Measurements from ENCODE around the gene POLR1C. TPM values are rescaled to one million over a fixed set of nuclear protein-coding genes. Genes with fewer than 3 reads are reported as not detected.
"Not testable (repeated sequence)": the region's sequence is repeated elsewhere in the genome, so short reads cannot be mapped to it uniquely, and the experiment has no call there.

Gene POLR1C
- total RNA-seq, 1 donor from 2014 or later: 33.0 TPM

- no peak for ATAC-seq
Observed at GRCh38 chr6:43493230-43493629, 23.7 kb upstream of the POLR1C start.

DNA sequence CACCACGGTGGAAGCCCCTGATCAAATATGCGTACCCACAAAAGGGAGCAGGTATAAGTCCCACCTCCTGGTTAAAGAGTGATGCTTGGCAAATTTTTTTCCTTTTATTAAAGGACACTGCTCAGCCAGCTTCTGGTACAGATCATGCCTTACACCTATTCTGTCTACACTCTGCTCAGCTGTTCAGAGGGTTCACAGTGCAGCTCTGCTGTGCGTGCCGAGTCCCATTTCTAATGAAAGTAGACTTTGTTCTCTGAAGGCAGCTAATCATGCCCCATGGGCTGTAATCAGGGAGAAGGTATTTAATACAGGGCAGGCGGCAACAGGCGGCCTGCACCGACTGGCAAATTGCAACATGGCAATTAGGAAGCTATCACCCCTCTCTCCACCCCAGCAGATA is 23.1 kb upstream of the POLR1C start:
- ATAC-seq: no peak

GRCh38 chr6:43494321-43494720 is 22.6 kb upstream of the POLR1C start:
- no peak for ATAC-seq

DNA sequence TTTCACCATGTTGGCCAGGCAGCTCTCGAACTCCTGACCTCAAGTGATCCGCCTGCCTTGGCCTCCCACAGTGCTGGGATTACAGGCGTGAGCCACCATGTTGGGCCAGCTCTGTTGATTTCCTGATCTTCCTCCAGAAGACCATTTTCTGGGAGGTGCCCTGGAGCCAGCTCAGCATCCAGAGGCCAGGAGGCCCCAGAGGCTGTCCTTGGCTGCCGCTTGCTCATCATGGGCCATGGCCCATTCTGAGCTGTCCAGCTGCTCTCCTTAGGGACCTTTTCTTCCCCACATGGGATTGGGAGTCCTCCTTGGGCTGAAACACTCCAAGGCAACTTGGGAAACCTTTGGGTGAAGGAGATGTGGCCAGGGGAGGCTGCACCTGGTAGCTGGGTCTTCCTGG is 22.1 kb upstream of the POLR1C start:
- ATAC-seq: no peak

- no peak for ATAC-seq
Observed at GRCh38 chr6:43495409-43495941, 21.4 kb upstream of the POLR1C start.

DNA sequence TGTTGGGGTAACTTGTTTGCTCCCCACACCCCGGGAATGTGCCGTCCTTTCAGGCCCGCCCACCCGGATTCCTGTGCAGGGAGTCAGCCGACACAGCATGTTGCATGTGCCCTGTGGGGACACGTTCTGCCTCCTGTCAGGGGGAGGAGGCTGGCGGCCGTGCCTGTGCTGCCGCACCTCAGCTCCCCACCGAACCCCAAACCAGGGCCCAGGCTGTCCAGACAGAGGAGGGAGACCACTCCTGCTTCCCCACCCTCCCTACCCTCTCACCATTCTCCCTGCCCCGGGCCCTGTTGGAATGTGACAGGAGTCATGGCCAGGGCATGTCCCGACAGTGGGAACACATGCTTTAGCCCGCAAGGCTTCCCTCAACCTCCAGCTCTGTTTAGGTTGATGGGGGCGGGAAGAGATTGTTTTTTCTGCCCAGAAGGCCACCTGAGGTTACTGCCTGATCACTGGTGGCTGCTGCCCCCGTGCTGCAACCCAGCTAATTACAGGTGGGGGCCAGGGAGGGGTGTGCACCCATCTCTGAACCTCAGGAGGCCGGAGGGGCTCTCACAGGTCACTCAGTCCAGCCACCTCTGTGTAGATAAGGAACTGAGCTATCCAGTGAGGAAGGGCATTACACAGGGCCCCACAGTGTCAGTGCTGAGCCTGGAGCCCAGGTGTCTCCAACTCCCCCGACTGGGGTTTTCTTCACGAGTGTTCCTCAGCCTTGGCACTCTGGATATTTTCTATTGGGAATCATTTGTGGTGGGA is 20.3 kb upstream of the POLR1C start:
- peak; percentile 70 for ATAC-seq

DNA sequence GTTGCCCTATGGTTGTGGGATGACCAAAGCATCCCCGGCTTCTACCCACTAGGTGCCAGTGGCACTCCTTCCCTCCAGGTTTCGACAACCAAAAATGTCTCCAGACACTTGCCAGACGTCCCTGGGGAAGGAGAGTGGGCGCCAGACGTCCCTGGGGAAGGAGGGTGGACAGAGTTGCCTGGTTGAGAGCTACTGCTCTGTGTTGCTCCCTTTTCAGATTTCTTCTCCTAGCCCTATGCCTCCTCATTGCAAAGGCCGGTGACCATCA is 19.8 kb upstream of the POLR1C start:
- ATAC-seq: no peak

DNA sequence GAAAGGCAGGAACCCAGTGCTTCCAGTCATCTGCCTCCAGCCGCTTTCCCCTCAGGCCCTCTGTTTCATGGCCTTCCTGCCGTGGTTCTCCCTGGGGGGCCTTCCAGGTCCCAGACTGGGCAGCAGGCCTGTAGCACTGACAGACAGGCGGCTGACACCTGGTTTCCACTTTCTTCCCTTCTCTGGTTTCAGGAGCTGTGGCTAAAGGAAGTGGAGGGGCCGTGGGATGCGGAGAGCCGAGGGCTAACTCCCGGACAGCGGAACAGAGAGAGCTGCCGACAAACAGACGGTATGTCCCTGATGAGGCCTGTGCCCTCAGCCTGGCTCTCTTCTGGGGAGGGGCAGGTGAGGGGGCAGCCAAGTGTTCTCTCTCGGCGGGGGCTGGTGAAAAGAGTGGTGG is 19.2 kb upstream of the POLR1C start:
- no peak for ATAC-seq

DNA sequence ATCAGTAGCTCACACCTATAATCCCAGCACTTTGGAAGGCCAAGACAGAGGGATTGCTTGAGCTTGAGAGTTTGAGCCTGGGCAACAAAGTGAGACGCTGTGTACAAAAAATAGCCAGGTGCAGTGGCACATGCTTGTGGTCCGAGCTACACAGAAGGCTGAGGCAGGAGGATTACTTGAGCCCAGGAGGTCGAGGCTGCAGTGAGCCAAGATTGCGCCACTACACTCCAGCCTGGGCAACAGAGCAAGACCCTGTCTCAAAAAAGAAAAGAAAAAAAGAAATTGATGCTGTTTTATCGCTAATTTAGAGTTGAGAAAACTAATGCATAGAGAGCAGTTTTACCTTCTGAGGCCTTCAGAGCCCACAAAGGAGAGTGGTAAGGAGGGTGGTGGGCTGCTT is 18.6 kb upstream of the POLR1C start:
- not testable (repeated sequence) for ATAC-seq

- ATAC-seq: no peak
Observed at GRCh38 chr6:43499028-43499815, 17.7 kb upstream of the POLR1C start.

- ATAC-seq: no peak
Observed at GRCh38 chr6:43500921-43501320, 16.0 kb upstream of the POLR1C start.

- no peak for ATAC-seq
Observed at GRCh38 chr6:43502666-43503065, 14.2 kb upstream of the POLR1C start.

- ATAC-seq: no peak
Observed at GRCh38 chr6:43503443-43503842, 13.4 kb upstream of the POLR1C start.

DNA sequence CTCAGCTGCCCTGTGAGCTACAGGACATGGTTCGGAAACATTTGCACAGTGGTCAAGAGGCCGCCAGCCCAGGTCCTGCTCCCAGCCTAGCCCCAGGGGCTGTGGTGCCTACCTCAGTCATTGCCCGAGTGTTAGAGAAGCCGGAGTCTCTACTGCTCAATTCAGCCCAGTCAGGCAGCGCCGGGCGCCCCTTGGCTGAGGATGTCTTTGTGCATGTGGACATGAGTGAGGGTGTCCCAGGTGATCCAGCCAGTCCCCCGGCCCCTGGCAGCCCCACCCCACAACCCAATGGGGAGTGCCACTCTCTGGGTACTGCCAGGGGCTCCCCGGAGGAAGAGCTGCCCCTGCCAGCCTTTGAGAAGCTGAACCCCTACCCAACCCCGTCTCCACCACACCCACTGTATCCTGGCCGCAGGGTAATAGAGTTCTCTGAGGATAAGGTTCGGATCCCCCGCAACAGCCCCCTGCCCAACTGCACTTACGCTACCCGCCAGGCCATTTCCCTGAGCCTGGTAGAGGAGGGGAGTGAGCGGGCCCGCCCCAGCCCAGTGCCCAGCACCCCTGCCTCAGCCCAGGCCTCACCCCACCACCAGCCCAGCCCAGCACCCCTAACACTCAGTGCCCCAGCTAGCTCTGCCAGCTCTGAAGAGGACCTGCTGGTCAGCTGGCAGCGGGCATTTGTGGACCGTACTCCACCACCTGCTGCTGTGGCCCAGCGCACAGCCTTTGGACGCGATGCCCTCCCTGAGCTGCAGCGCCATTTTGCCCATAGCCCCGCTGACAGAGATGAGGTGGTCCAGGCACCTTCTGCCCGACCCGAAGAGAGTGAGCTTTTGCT is 11.9 kb upstream of the POLR1C start:
- no peak for ATAC-seq

DNA sequence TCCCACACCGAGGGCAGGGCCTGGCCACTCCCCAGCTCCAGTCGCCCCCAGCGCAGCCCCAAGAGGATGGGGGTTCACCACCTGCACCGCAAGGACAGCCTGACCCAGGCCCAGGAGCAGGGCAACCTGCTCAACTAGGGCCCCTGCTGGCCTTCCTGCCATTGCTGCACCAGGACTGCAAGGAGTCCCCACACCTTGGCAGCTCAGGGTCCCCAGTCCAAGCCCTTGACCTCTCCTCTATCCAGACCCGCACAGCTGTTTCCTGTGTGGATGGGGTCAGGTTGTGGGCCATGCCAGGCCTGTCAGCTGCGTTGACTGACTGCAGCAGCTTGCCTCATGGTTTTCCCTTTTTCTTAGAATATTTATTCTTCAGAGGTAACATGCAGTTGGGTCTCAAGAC is 11.2 kb upstream of the POLR1C start:
- no peak for ATAC-seq

DNA sequence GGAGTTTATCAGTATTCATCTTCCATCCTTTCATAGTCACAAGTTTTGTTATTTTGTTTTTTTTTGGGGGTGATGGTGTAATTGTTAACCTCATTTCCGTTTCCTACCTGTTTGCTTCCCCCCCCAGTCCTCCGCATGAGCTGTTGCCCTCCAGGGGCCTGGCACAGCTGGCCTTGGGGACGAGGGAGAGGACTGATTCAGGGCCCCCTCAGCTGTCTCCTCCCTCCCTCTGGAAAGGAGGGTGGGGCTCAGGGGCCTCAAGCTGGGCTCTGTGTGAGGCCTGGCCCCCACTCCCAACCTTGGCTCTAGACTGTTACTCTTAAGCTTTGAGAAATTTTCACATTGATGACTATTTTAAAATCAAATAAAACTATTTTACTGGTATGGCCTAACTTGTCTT is 10.7 kb upstream of the POLR1C start:
- ATAC-seq: no peak

DNA sequence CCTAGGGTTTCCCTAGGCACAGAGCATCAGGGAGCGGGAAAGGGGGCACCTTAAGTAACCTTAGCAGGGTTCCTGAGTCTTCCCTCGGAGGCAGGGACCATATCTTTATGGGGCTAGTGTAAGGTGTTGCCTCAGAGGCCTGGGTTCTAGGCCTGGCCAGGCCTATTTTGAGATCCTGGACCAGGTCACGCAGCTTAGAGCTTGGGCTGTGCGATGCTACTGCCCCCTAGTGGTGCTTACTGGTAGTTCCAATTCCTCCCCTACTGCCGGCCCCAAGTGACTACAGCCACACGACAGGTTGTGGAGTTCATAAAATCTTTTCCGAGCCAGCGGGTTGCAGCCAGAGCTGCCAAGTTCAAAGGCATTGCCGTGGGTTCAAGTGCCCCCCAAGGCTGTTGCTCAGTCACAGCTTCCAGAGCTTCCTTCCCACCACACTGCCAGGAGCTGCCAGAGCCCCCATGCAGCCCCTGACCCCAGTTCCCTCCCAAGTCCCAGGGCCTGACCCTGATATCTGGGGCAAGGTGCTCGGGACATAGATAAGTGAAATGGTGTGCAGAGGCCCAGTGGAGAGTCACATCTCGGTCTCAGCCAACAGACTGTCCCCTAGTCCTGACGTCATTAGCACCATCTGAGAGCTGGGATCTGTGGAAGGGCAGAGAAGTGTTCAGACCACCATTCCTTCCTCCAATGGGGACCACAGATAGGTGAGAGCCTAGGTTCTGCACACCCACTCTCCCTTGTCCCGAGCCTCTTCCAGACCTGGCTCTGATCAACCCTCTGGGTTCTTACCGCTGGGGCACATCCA is 10.0 kb upstream of the POLR1C start:
- peak; percentile 63 for ATAC-seq

DNA sequence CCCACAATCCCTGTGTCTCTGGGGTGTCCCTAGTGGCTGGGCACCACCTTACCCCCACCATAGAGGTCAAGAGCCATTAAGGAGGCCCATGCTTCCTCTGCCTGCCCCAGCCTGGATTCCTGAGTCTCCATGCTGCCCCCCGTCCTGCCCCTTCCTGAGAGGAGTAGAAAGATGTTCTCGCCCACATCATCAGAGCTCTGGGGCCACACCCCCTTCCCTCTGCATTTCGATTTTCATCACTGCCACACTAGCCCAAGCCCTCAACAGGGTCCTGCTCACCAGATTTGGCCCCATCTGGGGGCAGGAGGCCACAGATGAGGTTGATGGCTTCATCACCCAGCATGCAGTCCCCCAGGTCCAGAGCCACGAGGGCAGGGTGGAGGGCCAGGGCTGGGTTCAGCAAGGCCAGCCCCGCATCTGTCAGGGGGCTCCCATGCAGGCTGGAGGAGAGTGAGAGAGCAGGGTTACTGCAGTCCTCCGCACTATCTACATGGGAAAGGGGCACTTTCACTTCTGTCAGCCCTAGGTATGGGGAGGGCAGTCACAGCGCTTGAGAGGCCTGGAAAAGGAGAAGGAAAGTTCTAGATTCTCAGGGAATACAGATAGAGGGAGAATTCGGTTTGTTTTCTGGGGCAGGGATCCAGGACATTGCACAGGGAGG is 8.3 kb upstream of the POLR1C start:
- ATAC-seq: no peak

DNA sequence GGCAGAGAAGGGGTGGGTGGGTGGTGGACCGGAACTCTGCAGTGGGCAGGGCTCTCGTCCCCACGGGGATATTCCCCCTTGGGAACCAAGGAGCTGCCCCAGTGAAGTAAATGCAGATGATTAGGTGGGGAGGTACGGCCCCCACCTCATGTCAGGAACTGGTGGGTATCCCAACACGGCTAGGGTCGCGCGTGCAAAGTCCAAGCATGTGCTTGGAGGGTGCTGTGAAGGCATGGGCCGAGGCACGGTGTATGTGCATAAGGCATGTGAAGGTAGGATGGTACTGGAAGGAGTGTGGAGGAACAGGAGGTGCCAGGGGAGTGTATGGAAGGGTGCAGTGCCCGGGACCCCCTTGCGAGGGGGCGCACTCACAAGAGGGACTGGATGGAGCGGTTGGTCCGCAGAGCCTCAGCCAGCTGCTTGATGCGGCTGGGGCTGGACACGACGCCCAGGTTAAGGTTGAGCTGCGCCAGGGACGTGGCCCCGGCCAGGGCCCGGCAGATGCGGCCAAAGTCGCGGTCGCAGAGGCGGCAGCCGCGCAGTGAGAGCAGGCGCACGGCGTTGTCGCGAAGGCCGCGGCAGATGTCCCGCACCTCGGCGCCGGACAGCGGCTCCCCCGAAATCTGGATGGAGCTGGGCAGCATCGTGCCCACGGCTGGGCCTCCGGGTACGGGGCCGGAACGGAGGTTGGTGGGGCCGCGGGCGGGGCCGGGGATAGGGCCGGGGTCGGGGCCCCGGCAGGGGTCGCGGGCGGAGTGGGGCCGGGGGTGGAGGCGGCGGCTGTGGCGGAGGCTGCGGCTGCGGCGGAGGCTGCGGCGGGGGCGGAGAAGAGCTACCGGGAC is 7.5 kb upstream of the POLR1C start:
- peak; percentile 4 for ATAC-seq

DNA sequence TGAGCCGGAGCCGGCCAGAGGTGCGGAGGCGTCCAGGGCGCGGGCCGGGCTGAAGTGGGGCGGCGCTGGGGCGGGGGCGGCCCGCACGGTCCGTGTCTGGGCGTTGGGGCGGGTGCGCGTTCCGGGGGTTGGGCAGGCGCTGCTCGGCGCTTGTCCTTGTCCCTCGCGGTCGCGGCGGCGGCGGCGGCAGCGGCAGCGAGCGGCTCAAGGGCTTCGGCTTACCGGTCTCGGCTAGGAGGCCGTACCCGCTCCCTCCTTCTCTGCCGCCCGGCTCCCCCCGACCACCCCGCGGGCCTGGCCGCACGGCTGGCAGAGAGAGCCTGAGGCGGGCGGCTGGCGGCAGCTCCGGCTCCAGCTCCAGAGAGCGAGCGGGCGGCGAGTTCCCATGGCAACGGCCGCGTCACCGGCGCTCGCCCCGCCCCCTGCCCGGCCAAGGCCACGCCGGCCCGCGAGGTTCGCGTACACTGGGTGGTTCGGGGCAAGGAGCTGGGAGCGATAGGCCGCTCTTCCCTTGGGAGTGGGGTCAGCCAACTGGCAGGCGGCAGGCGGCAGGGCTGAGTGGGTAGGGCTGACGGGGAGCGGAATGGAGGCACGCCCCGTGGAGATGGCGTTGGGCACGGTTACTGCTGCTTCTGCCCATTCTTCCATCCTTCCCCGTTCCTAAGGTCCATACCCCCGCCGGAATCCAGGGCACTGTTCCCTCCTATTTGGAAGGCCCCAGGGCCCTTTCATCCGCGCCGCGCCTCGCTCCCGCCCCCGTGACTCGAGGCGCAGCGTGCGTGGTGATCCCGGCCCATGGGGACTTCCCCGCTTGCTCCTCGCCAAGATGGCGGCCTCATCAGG is 6.7 kb upstream of the POLR1C start, which contains the start of gene LRRC73:
Gene LRRC73, minus strand, starts transcription at position 363 of the 843 bp plus-strand sequence. CDS start 561 bp downstream, outside the sequence.
- peak; percentile 77 for ATAC-seq

All from esophagus mucosa (tissue), 1 donor.